Measurements from ENCODE around the gene NFKBIE. TPM values are rescaled to one million over a fixed set of nuclear protein-coding genes. Genes with fewer than 3 reads are reported as not detected.

The NFKBIE gene
- total RNA-seq, 2 donors from 2014 or later: 20.8 to 34.4 TPM

DNA sequence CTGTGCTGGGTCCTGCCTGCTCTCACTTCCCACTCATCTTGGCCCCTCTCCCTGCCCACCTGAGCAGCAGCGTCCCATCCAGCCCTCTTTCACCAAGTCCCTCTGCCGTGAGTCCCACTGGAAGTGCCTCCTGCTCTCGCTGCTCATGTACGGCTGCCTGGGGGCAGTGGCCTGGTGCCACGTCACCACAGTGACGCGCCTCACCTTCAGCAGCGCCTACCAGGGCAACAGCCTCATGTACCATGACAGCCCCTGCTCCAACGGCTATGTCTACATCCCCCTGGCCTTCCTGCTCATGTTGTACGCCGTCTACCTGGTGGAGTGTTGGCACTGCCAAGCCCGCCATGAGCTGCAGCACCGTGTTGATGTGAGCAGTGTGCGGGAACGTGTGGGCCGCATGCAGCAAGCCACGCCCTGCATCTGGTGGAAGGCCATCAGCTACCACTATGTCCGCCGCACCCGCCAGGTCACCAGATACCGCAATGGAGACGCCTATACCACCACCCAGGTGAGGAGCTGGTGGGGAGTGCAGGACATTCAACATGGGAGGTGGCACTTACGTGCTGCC lies 7.7 kb upstream of the NFKBIE start:
- no peak for TF ChIP-seq POLR2A (IDR thresholded peaks at IDR 0.05)
- no peak for TF ChIP-seq POLR2AphosphoS5 (IDR thresholded peaks at IDR 0.05)
- H3K4me1 ChIP-seq (replicated peaks): no peaks in the 10 kb centered on the region
- no peaks in the 10 kb centered on the region for H3K9me3 ChIP-seq
- no peak overlapping the region for H3K4me3 ChIP-seq
- WGBS: 81% methylated on average over 23 of the region's 23 CpGs
- H3K27ac ChIP-seq: no peak overlapping the region
- peaks cover 5% of the 10 kb centered on the region for H3K27me3 ChIP-seq (replicated peaks; ENCODE audit: insufficient read depth)
- intact Hi-C loops (cut with DNase I): no loop called here
- no peak for DNase-seq (ENCODE audit: low spot score)
- H3K36me3 ChIP-seq: no peaks in the 10 kb centered on the region

DNA sequence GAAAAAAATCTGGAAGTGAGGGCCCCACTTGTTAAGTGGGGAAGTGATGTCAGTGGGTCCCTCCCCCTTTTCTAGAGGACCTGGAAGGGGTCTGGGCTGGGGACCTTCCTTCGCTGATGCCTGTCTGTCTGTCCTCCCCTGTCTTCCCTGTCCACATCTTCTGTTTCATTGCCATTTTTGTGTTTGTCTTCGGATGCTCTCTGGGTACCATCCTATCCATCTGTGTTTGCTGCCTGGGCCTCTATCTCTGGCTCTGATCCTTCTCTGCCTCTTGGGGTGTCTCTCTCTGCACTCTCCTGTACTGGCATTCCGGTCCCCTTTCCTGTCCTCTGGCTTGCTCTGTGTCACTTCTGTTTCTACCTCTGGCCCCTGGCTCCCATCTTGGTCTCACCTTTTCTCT lies 7.2 kb upstream of the NFKBIE start:
- no peaks in the 10 kb centered on the region for H3K9me3 ChIP-seq
- H3K27ac ChIP-seq: no peak overlapping the region
- peaks cover 5% of the 10 kb centered on the region for H3K27me3 ChIP-seq (replicated peaks; ENCODE audit: insufficient read depth)
- no peaks in the 10 kb centered on the region for H3K4me1 ChIP-seq (replicated peaks)
- H3K36me3 ChIP-seq: no peaks in the 10 kb centered on the region
- TF ChIP-seq, protein P1, sequence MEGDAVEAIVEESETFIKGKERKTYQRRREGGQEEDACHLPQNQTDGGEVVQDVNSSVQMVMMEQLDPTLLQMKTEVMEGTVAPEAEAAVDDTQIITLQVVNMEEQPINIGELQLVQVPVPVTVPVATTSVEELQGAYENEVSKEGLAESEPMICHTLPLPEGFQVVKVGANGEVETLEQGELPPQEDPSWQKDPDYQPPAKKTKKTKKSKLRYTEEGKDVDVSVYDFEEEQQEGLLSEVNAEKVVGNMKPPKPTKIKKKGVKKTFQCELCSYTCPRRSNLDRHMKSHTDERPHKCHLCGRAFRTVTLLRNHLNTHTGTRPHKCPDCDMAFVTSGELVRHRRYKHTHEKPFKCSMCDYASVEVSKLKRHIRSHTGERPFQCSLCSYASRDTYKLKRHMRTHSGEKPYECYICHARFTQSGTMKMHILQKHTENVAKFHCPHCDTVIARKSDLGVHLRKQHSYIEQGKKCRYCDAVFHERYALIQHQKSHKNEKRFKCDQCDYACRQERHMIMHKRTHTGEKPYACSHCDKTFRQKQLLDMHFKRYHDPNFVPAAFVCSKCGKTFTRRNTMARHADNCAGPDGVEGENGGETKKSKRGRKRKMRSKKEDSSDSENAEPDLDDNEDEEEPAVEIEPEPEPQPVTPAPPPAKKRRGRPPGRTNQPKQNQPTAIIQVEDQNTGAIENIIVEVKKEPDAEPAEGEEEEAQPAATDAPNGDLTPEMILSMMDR (IDR thresholded peaks at IDR 0.05): no peak
- TF ChIP-seq POLR2AphosphoS5 (IDR thresholded peaks at IDR 0.05) (no peak), POLR2A (IDR thresholded peaks at IDR 0.05) (no peak)
- WGBS: 84% methylated on average over 3 of the region's 3 CpGs
- DNase-seq (ENCODE audit: low spot score): no peak
- intact Hi-C loops (cut with DNase I): no loop called here
- no peak overlapping the region for H3K4me3 ChIP-seq

DNA sequence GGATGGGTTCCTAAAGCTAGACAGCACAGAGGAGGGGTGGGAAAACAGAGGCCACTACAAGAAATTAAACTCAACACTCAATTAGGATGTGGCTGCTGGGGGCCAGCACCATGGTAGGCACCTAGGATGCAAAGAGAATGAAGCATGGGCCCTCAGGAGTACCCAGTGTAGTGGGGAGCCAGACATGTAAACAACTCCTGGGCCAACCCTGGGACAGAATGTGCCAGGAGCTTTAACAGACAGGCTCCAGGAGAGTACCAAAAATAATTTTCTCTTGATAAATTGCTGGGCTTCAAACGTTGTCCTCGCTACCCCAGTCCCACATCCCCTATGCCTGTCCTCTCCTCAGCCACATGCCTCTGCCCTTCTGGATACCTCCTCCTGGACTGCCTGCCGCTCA lies 6.6 kb upstream of the NFKBIE start:
- Histone ChIP-seq H3K27me3 (replicated peaks; ENCODE audit: insufficient read depth) (peaks cover 5% of the 10 kb centered on the region), H3K4me1 (replicated peaks) (no peaks in the 10 kb centered on the region), H3K36me3 (no peaks in the 10 kb centered on the region), H3K27ac (no peak overlapping the region), H3K9me3 (no peaks in the 10 kb centered on the region), H3K4me3 (no peak overlapping the region)
- 62% methylated on average over 3 of the region's 3 CpGs for WGBS
- no peak for DNase-seq (ENCODE audit: low spot score)
- intact Hi-C loops (cut with DNase I): no loop called here
- TF ChIP-seq POLR2A (IDR thresholded peaks at IDR 0.05) (no peak), POLR2AphosphoS5 (IDR thresholded peaks at IDR 0.05) (no peak)
- TF ChIP-seq, protein P1 (IDR thresholded peaks at IDR 0.05): no peak

DNA sequence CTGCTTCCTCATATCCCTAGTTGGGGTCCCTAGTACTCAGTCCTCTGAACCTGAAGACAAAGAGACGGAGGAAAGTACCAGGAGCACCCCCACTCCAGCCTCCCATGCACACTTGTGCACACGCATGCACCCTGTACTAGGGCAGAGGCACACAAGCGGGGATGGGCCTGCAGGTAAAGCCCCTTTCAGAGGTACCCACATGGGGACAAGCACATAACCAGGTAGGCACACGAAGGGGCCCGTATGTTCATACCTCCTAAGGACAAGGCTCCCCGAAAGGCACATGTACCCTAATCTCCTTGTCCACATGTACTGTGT lies 6.0 kb upstream of the NFKBIE start:
- no peak for DNase-seq (ENCODE audit: low spot score)
- H3K4me1 ChIP-seq (replicated peaks): no peaks in the 10 kb centered on the region
- H3K27ac ChIP-seq: no peak overlapping the region
- WGBS: 90% methylated on average over 6 of the region's 6 CpGs
- H3K27me3 ChIP-seq (replicated peaks; ENCODE audit: insufficient read depth): peaks cover 5% of the 10 kb centered on the region
- no peak for TF ChIP-seq POLR2AphosphoS5 (IDR thresholded peaks at IDR 0.05)
- TF ChIP-seq, protein P1 (IDR thresholded peaks at IDR 0.05): no peak
- no peak for TF ChIP-seq POLR2A (IDR thresholded peaks at IDR 0.05)
- intact Hi-C loops (cut with DNase I): no loop called here
- H3K9me3 ChIP-seq: no peaks in the 10 kb centered on the region
- H3K36me3 ChIP-seq: no peaks in the 10 kb centered on the region
- no peak overlapping the region for H3K4me3 ChIP-seq

DNA sequence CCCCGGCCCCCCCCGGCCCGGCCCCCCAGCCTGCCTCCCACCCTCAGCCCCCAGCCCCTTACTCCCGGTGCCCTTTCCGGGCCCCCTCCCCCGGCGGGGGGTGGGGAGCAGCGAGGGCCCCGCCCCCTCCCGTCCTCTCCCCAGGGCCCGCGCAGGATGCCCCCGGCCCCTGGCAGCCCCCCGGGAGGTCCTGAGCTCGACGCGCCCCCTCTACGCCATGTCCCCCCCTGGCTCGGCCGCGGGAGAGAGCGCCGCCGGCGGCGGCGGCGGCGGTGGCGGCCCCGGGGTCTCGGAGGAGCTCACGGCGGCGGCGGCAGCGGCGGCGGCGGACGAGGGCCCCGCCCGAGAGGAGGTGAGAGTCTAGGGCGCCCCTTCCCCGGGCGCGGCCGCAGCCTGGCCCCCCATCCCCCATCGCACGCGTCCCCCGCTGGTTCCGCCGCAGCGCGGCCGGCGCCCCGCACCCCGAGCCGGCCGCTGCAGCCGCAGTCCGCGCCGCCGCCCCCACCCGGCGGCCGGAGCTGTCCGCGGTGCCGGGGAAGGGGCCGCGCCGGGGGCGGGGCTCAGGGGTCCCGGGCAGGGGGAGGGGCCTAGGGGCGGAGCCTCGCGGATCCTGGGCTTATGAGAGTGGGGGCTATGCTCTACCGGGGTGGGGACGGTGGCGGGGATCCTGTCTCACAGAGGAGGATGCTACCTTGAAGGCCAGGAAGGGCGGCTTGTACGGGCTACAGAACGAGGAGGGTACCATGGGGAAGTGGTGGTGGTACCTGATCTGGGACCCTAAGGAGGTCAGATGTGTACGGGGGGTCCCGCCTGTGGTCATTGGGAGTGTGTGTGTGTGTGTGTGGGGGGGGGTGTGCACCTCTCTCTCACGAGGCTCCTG lies 5.4 kb upstream of the NFKBIE start:
- H3K9me3 ChIP-seq: no peaks in the 10 kb centered on the region
- H3K36me3 ChIP-seq: no peaks in the 10 kb centered on the region
- H3K27ac ChIP-seq: no peak overlapping the region
- DNase-seq (ENCODE audit: low spot score): no peak
- WGBS: 4% methylated on average over 37 of the region's 90 CpGs
- peaks cover 5% of the 10 kb centered on the region for H3K27me3 ChIP-seq (replicated peaks; ENCODE audit: insufficient read depth)
- TF ChIP-seq, protein P1 (IDR thresholded peaks at IDR 0.05): no peak
- TF ChIP-seq POLR2A (IDR thresholded peaks at IDR 0.05): no peak
- TF ChIP-seq POLR2AphosphoS5 (IDR thresholded peaks at IDR 0.05): no peak
- peak overlapping the region; percentile 29 to 45 for H3K4me3 ChIP-seq
- intact Hi-C loops (cut with DNase I): no loop called here
- no peaks in the 10 kb centered on the region for H3K4me1 ChIP-seq (replicated peaks)
